AG09309 (cell line): ENCODE data around the gene TTLL5.

Experiments used
- DNase-seq: peaks from one replicate; pipeline ENCODE4 v3.0.0-alpha.2; 2010; ENCODE audit warnings: low read depth
- H3K4me3 ChIP-seq: 2 replicates; pipeline ENCODE4 v1.5.1; 2011; ENCODE audit warnings: mild to moderate bottlenecking, low read depth, low read length, moderate library complexity; ENCODE audit not compliant: control insufficient read depth
- CTCF ChIP-seq: IDR thresholded peaks from 2 replicates; pipeline ENCODE4 v1.5.1; 2011; ENCODE audit warnings: mild to moderate bottlenecking, low read depth, low read length, inconsistent platforms; ENCODE audit not compliant: insufficient read depth, control insufficient read depth; ENCODE audit errors: missing control alignments

TTLL5 gene

GRCh38 chr14:75885829-75886228 lies 224.8 kb downstream of the TTLL5 start:
- no peak for TF ChIP-seq CTCF
- no peak overlapping the region for H3K4me3 ChIP-seq
- no peak for DNase-seq

GRCh38 chr14:75886636-75887348 lies 225.7 kb downstream of the TTLL5 start:
- TF ChIP-seq CTCF = no peak
- H3K4me3 ChIP-seq = no peak overlapping the region
- no peak for DNase-seq

- H3K4me3 ChIP-seq = no peak overlapping the region
- TF ChIP-seq CTCF = no peak
- DNase-seq = no peak
Observed at GRCh38 chr14:75888945-75889344, 227.9 kb downstream of the TTLL5 start.

GRCh38 chr14:75896341-75896740 lies 235.3 kb downstream of the TTLL5 start:
- TF ChIP-seq CTCF = no peak
- no peak for DNase-seq
- H3K4me3 ChIP-seq = no peak overlapping the region

- no peak overlapping the region for H3K4me3 ChIP-seq
- TF ChIP-seq CTCF = no peak
- no peak for DNase-seq
Observed at GRCh38 chr14:75904311-75904710, 243.3 kb downstream of the TTLL5 start.

GRCh38 chr14:75905147-75905904 lies 244.3 kb downstream of the TTLL5 start:
- no peak for DNase-seq
- H3K4me3 ChIP-seq = no peak overlapping the region
- TF ChIP-seq CTCF = no peak
